K562 (cell line): ENCODE data around the gene PDCD10. TPM values are rescaled to one million over a fixed set of nuclear protein-coding genes. Genes with fewer than 3 reads are reported as not detected.
A peak's percentile ranks its signal among the peaks of the same experiment; 100 is the strongest.

Experiments
- BDP1 ChIP-seq: IDR thresholded peaks from 3 replicates; pipeline ENCODE4 v1.6.1; 2011; ENCODE audit not compliant: insufficient read length, insufficient read depth
- BHLHE40 ChIP-seq: IDR thresholded peaks from 2 replicates; pipeline ENCODE4 v1.6.1; 2011; ENCODE audit warnings: low read length, improper control_type of control experiment
- CBFA2T2 ChIP-seq: fragments of 450-650 bp; conservative IDR thresholded peaks from 2 replicates; pipeline ENCODE4 v1.6.1; 2017; ENCODE audit warnings: mild to moderate bottlenecking
- FOXA1 ChIP-seq: fragments of 450-650 bp; IDR thresholded peaks from 2 replicates; pipeline ENCODE4 v1.6.1; 2016; ENCODE audit warnings: mild to moderate bottlenecking, borderline replicate concordance
- FOXA3 ChIP-seq, 2 experiments: fragments of 450-650 bp in 1 of 2; sonication (generic) in 1 of 2; formaldehyde crosslinking; IDR thresholded peaks in 1 of 2; conservative IDR thresholded peaks in 1 of 2; 2 replicates each; pipeline versions ENCODE4 v1.4.0 to v1.8.0; 2020 to 2022; ENCODE audit warnings: mild to moderate bottlenecking in 2 of 2, missing genetic modification reagents in 1 of 2
- ILK ChIP-seq: fragments of 450-650 bp; IDR thresholded peaks from 2 replicates; pipeline ENCODE4 v1.6.1; 2016; ENCODE audit warnings: missing genetic modification characterization, low read depth, mild to moderate bottlenecking, missing compliant biosample characterization, moderate library complexity, borderline replicate concordance
- PCBP1 ChIP-seq: fragments of 200-400 bp; formaldehyde crosslinking; IDR thresholded peaks from 2 replicates; pipeline ENCODE4 v1.6.1; 2018; ENCODE audit warnings: mild to moderate bottlenecking, low read depth, low read length; ENCODE audit not compliant: poor library complexity, severe bottlenecking
- POLR2G ChIP-seq: fragments of 200-400 bp; formaldehyde crosslinking; IDR thresholded peaks from 2 replicates; pipeline ENCODE4 v1.6.1; 2017; ENCODE audit warnings: low read depth, mild to moderate bottlenecking, antibody characterized with exemption, low read length, moderate library complexity
- RBM17 ChIP-seq: fragments of 200-400 bp; formaldehyde crosslinking; IDR thresholded peaks from 2 replicates; pipeline ENCODE4 v1.6.1; 2017; ENCODE audit warnings: low read depth, mild to moderate bottlenecking, low read length, borderline replicate concordance
- SMARCC2 ChIP-seq: fragments of 450-650 bp; IDR thresholded peaks from 2 replicates; pipeline ENCODE4 v1.6.1; 2017; ENCODE audit warnings: antibody characterized with exemption, moderate library complexity, mild to moderate bottlenecking, low read depth
- SMARCE1 ChIP-seq: fragments of 450-650 bp; IDR thresholded peaks from 2 replicates; pipeline ENCODE4 v1.7.1; 2016; ENCODE audit warnings: mild to moderate bottlenecking
- ZBTB49 ChIP-seq: sonication (generic); formaldehyde crosslinking; IDR thresholded peaks from 2 replicates; pipeline ENCODE4 v1.8.0; 2022; ENCODE audit warnings: missing genetic modification reagents, mild to moderate bottlenecking, borderline replicate concordance
- ZFP1 ChIP-seq: fragments of 450-650 bp; formaldehyde crosslinking; IDR thresholded peaks from 2 replicates; pipeline ENCODE4 v1.4.0; 2020; ENCODE audit warnings: mild to moderate bottlenecking, mixed read lengths
- ZNF699 ChIP-seq: fragments of 250-450 bp; sonication (Bioruptor Pico); IDR thresholded peaks from 2 replicates; pipeline ENCODE4 v1.8.0; 2021; ENCODE audit warnings: mild to moderate bottlenecking, moderate library complexity; ENCODE audit not compliant: insufficient replicate concordance
- polyA plus RNA-seq, 8 experiments: library from polyadenylated mRNA; depleted of rRNA in 4 of 8; stranded (reverse) in 5 of 8; unstranded in 3 of 8; fragments of >200 nt; fragmentation: Nextera tagmentation in 2 of 8; fragmentation: Illumina TruSeq in 1 of 8; extraction: Ambion mirVana in 2 of 8; extraction: Trizol in 1 of 8; gene quantifications; 2 replicates each; pipeline versions ENCODE4 v1.2.1 to v1.2.3, GENCODE V29; 2011 to 2014; ENCODE audit warnings: inconsistent platforms in 1 of 8, missing spikeins in 1 of 8
- total RNA-seq, 7 experiments: library from RNA; depleted of rRNA in 6 of 7; stranded (reverse); fragments of >200 nt in 6 of 7; fragmentation: Illumina TruSeq in 2 of 7; extraction: Trizol in 2 of 7; gene quantifications; 2 replicates each; pipeline versions ENCODE4 v1.2.1 to v1.2.3, GENCODE V29; 2011 to 2021; ENCODE audit warnings: low replicate concordance in 1 of 7
- TF ChIP-seq, protein P1 (sequence below): sonication (generic); formaldehyde crosslinking; IDR thresholded peaks from 2 replicates; pipeline ENCODE4 v1.8.0; 2022; ENCODE audit warnings: mild to moderate bottlenecking, missing genetic modification reagents
- TF ChIP-seq, protein P2 (sequence below): fragments of 450-650 bp; IDR thresholded peaks from 2 replicates; pipeline ENCODE4 v1.6.1; 2017; ENCODE audit warnings: mild to moderate bottlenecking, moderate library complexity
- TF ChIP-seq, protein P3 (sequence below): sonication (generic); formaldehyde crosslinking; IDR thresholded peaks from 2 replicates; pipeline ENCODE4 v1.8.1; 2023; ENCODE audit warnings: mild to moderate bottlenecking, missing genetic modification reagents, moderate library complexity
- TF ChIP-seq, protein P4 (sequence below), 3 experiments: IDR thresholded peaks in 2 of 3; conservative IDR thresholded peaks in 1 of 3; 2 replicates each; pipeline ENCODE4 v1.5.1; 2011 to 2012; ENCODE audit warnings: low read length in 3 of 3, mild to moderate bottlenecking in 3 of 3, control low read depth in 2 of 3, improper control_type of control experiment in 1 of 3, inconsistent platforms in 1 of 3, low read depth in 1 of 3, mixed read lengths in 1 of 3, moderate library complexity in 1 of 3; ENCODE audit not compliant: insufficient read depth in 2 of 3

PDCD10 gene
- total and polyA plus RNA-seq, 9 of the 15 experiments (the other 6 are each of a cell fraction or from before 2014, with no cell fraction given) = 121 to 476 (median 232) TPM

- TF ChIP-seq, protein P1, sequence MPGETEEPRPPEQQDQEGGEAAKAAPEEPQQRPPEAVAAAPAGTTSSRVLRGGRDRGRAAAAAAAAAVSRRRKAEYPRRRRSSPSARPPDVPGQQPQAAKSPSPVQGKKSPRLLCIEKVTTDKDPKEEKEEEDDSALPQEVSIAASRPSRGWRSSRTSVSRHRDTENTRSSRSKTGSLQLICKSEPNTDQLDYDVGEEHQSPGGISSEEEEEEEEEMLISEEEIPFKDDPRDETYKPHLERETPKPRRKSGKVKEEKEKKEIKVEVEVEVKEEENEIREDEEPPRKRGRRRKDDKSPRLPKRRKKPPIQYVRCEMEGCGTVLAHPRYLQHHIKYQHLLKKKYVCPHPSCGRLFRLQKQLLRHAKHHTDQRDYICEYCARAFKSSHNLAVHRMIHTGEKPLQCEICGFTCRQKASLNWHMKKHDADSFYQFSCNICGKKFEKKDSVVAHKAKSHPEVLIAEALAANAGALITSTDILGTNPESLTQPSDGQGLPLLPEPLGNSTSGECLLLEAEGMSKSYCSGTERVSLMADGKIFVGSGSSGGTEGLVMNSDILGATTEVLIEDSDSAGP (CRISPR knock-in tag) = no peak
- peak; percentile 61; the same call in 1 of the 2 replicates for TF ChIP-seq ZBTB49 (CRISPR knock-in tag)
- TF ChIP-seq ZFP1 = no peak
- no peak for TF ChIP-seq SMARCC2
- no peak for TF ChIP-seq SMARCE1
- TF ChIP-seq, protein P2, sequence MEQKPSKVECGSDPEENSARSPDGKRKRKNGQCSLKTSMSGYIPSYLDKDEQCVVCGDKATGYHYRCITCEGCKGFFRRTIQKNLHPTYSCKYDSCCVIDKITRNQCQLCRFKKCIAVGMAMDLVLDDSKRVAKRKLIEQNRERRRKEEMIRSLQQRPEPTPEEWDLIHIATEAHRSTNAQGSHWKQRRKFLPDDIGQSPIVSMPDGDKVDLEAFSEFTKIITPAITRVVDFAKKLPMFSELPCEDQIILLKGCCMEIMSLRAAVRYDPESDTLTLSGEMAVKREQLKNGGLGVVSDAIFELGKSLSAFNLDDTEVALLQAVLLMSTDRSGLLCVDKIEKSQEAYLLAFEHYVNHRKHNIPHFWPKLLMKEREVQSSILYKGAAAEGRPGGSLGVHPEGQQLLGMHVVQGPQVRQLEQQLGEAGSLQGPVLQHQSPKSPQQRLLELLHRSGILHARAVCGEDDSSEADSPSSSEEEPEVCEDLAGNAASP = no peak
- TF ChIP-seq ZNF699 (CRISPR knock-in tag) = no peak
- no peak for TF ChIP-seq RBM17
- TF ChIP-seq, protein P3, sequence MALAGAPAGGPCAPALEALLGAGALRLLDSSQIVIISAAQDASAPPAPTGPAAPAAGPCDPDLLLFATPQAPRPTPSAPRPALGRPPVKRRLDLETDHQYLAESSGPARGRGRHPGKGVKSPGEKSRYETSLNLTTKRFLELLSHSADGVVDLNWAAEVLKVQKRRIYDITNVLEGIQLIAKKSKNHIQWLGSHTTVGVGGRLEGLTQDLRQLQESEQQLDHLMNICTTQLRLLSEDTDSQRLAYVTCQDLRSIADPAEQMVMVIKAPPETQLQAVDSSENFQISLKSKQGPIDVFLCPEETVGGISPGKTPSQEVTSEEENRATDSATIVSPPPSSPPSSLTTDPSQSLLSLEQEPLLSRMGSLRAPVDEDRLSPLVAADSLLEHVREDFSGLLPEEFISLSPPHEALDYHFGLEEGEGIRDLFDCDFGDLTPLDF (CRISPR knock-in tag) = 0 out of 2 replicates have a peak, but pooled peaks have one; percentile 28
- TF ChIP-seq, protein P4, sequence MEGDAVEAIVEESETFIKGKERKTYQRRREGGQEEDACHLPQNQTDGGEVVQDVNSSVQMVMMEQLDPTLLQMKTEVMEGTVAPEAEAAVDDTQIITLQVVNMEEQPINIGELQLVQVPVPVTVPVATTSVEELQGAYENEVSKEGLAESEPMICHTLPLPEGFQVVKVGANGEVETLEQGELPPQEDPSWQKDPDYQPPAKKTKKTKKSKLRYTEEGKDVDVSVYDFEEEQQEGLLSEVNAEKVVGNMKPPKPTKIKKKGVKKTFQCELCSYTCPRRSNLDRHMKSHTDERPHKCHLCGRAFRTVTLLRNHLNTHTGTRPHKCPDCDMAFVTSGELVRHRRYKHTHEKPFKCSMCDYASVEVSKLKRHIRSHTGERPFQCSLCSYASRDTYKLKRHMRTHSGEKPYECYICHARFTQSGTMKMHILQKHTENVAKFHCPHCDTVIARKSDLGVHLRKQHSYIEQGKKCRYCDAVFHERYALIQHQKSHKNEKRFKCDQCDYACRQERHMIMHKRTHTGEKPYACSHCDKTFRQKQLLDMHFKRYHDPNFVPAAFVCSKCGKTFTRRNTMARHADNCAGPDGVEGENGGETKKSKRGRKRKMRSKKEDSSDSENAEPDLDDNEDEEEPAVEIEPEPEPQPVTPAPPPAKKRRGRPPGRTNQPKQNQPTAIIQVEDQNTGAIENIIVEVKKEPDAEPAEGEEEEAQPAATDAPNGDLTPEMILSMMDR (IDR thresholded peaks at IDR 0.05 in 2 of 3, conservative IDR thresholded peaks at IDR 0.05 in 1 of 3; ENCODE audit: insufficient read depth in 2 of 3, low read depth in 1 of 3, low read length in 3 of 3) = 0 out of 6 replicates have a peak, but pooled peaks of 1 of the 3 experiments have one; percentile 10
- peak in 1 of 2 experiments; percentile 68; a peak in 1 of 4 replicates for TF ChIP-seq FOXA3 (CRISPR knock-in tag; conservative IDR thresholded peaks at IDR 0.05 in 1 of 2, IDR thresholded peaks at IDR 0.05 in 1 of 2)
- no peak for TF ChIP-seq PCBP1
- TF ChIP-seq BHLHE40 = peak; percentile 35; the same call in 1 of the 2 replicates
- TF ChIP-seq CBFA2T2 = no peak
- peak; percentile 89 for TF ChIP-seq POLR2G
- TF ChIP-seq FOXA1 = no peak
- TF ChIP-seq BDP1 = no peak
- TF ChIP-seq ILK (tag) = no peak
Observed at GRCh38 chr3:167734498-167735232, at the start of gene PDCD10 (continued).
